ENCODE results near the gene POU2F3. TPM values are rescaled to one million over a fixed set of nuclear protein-coding genes. Genes with fewer than 3 reads are reported as not detected.

Gene POU2F3
- total and polyA plus RNA-seq, 2 of the 4 experiments (the other 2 are of a cell fraction), result under 0.01 to 0.09 TPM

DNA sequence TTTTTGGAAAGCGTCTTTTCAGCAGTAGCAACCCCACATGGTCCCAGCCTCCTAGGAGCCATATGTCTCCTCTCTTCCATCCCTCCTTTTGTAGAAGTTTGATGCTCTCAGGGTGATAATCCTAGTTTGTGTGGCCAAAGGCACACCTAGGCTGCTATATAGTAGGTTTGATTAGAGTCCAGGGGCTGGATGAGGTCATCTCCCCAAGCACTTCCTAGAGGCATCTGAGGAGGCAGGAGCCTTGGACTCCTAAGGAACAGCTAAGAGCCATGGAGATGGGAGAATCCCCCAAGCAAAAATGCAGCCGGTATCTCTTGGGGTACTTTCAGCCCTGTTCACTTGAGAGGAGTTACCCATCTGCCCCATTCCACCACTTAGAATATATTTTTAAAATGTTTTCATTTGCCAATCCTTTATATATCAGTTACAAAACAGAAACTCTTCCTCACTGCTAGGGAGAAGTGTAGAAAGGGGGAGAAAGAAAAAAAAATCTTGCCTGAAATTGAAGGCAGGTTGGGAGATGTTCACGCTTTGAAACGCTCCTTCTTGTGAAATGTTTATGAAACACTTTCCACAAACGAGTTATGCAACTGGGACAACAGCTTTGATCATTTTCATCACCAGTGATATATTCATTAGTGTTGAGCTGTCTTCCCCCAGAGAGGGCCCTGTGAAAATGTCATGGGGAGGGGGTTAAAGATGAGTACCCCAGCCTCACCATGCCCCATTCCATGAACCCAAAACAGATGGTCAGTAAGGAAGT lies 53.3 kb downstream of the POU2F3 start:
- H3K27me3 ChIP-seq (ENCODE audit: control insufficient read depth, insufficient read depth, low read length), result peaks cover 70% of the 10 kb centered on the region

More for the DNA sequence above, 53.3 kb downstream of the POU2F3 start:
- ATAC-seq (ENCODE audit: low read depth) (no peak), DNase-seq (no peak)
- no peak overlapping the region for H3K18ac ChIP-seq (ENCODE audit: low read depth, low read length)
- no peak overlapping the region for H3K56ac ChIP-seq (ENCODE audit: extremely low read depth, insufficient read depth, low read length)
- no peak overlapping the region for H4K5ac ChIP-seq (ENCODE audit: low read depth, low read length)
- H4K91ac ChIP-seq (ENCODE audit: insufficient read depth, low read depth, low read length), result no peak overlapping the region
- H3K4me2 ChIP-seq (ENCODE audit: low read depth, low read length), result no peak overlapping the region
- no peak overlapping the region for H3K27ac ChIP-seq (ENCODE audit: insufficient read depth, low read length)
- TF ChIP-seq RFX5 (IDR thresholded peaks at IDR 0.05; ENCODE audit: low read depth, low read length), result no peak
- no peak for TF ChIP-seq RAD21 (IDR thresholded peaks at IDR 0.05; ENCODE audit: low read length)
- no peak for TF ChIP-seq BHLHE40 (IDR thresholded peaks at IDR 0.05; ENCODE audit: low read depth, low read length)
- TF ChIP-seq ELK1 (IDR thresholded peaks at IDR 0.05; ENCODE audit: borderline replicate concordance, low read depth, low read length), result no peak
- TF ChIP-seq CEBPB (IDR thresholded peaks at IDR 0.05; ENCODE audit: low read depth, low read length), result no peak
- no peak for TF ChIP-seq NFE2L2 (IDR thresholded peaks at IDR 0.05; ENCODE audit: low read depth, low read length)
- TF ChIP-seq CTCF (conservative IDR thresholded peaks at IDR 0.05; ENCODE audit: low read depth, low read length), result no peak
- no peak for TF ChIP-seq MXI1 (IDR thresholded peaks at IDR 0.05; ENCODE audit: borderline replicate concordance, low read depth, low read length)
- TF ChIP-seq CHD1 (IDR thresholded peaks at IDR 0.05; ENCODE audit: low read depth, low read length), result no peak
- TF ChIP-seq SMC3 (IDR thresholded peaks at IDR 0.05; ENCODE audit: low read depth, low read length), result no peak
- TF ChIP-seq FOS (IDR thresholded peaks at IDR 0.05; ENCODE audit: low read depth, low read length), result no peak
- TF ChIP-seq MAZ (IDR thresholded peaks at IDR 0.05; ENCODE audit: borderline replicate concordance, low read depth, low read length), result no peak
- TF ChIP-seq RCOR1 (IDR thresholded peaks at IDR 0.05; ENCODE audit: insufficient replicate concordance, low read length), result no peak
- no peak overlapping the region for H2AK9ac ChIP-seq (replicated peaks; ENCODE audit: low read depth, low read length, poor library complexity)
- no peak overlapping the region for H2BK15ac ChIP-seq (ENCODE audit: low read depth, low read length)
- H3K79me1 ChIP-seq (ENCODE audit: low read depth in 1 of 2, low read length in 2 of 2), result no peaks in the 10 kb centered on the region
- H2AFZ ChIP-seq (replicated peaks; ENCODE audit: low read length, poor library complexity), result no peak overlapping the region
- no peaks in the 10 kb centered on the region for H3K9me3 ChIP-seq (ENCODE audit: control insufficient read depth, insufficient read depth, low read length)
- ChIA-PET POLR2A (ENCODE audit: unreplicated experiment) (no interaction called here), CTCF (no interaction called here)
- intact Hi-C loops (cut with micrococcal nuclease) (no loop called here), in situ Hi-C loops (cut with MboI; ENCODE audit: low sequenced_read_pairs) (no loop called here), dilution Hi-C loops (cut with HindIII; ENCODE audit: low sequenced_read_pairs, unreplicated experiment) (no loop called here)
- no peaks in the 10 kb centered on the region for H3K36me3 ChIP-seq (ENCODE audit: control insufficient read depth, insufficient read depth, low read length)
- H2BK120ac ChIP-seq (ENCODE audit: low read depth, low read length), result no peak overlapping the region
- no peak overlapping the region for H3K4ac ChIP-seq (ENCODE audit: low read depth, low read length)
- no peak overlapping the region for H3K4me3 ChIP-seq (ENCODE audit: insufficient read depth, low read depth, low read length)
- H2AK5ac ChIP-seq (ENCODE audit: low read depth, low read length), result no peak overlapping the region
- no TSS peak for BruUV-seq (replicated peaks)
- H2BK5ac ChIP-seq (ENCODE audit: low read depth, low read length, poor library complexity, severe bottlenecking), result no peak overlapping the region
- WGBS, 2 experiments (ENCODE audit: extremely low coverage in 2 of 2, insufficient read length in 1 of 2), result no CpG with 5 or more reads among the region's 5 CpGs
- no peak overlapping the region for H3K14ac ChIP-seq (replicated peaks; ENCODE audit: low read depth, low read length)
- H2BK20ac ChIP-seq (ENCODE audit: low read depth, low read length), result no peak overlapping the region
- H4K20me1 ChIP-seq (ENCODE audit: insufficient read depth, low read length), result no peaks in the 10 kb centered on the region
- no peak overlapping the region for H3K9ac ChIP-seq (ENCODE audit: low read depth, low read length)
- H3K4me1 ChIP-seq (ENCODE audit: control insufficient read depth, insufficient read depth, low read length), result no peaks in the 10 kb centered on the region
- no peak overlapping the region for H4K8ac ChIP-seq (ENCODE audit: low read depth in 2 of 2, low read length in 2 of 2)
- H3K23ac ChIP-seq (ENCODE audit: low read depth, low read length), result no peak overlapping the region
- H3K9me1 ChIP-seq (ENCODE audit: insufficient read depth, low read length), result no peaks in the 10 kb centered on the region
